ENCODE results near the gene FNBP1.

- TF ChIP-seq CTCF (IDR thresholded peaks at IDR 0.05) (no peak), EZH2 (IDR thresholded peaks at IDR 0.05; ENCODE audit: borderline replicate concordance, insufficient read depth, low read depth, low read length, poor library complexity, severe bottlenecking) (no peak)
Observed at GRCh38 chr9:130021123-130021522, 21.9 kb downstream of the FNBP1 start.

All from B cell (primary cell).